Kidney epithelial cell (primary cell): ENCODE results near the gene ARID3A. TPM values are rescaled to one million over a fixed set of nuclear protein-coding genes. Genes with fewer than 3 reads are reported as not detected.

Source experiments
- DNase-seq: peaks from one replicate; pipeline ENCODE4 v3.0.0-alpha.2; 2010; ENCODE audit warnings: low read depth
- H3K27me3 ChIP-seq: 2 replicates; pipeline ENCODE4 v1.6.0; 2011; ENCODE audit warnings: low read length; ENCODE audit not compliant: control insufficient read depth, insufficient read depth
- H3K36me3 ChIP-seq: 2 replicates; pipeline ENCODE4 v1.5.1; 2011; ENCODE audit warnings: low read length; ENCODE audit not compliant: control insufficient read depth, insufficient read depth
- H3K4me3 ChIP-seq: 2 replicates; pipeline ENCODE4 v1.5.1; 2011; ENCODE audit warnings: low read depth, mild to moderate bottlenecking, control low read depth, low read length
- CTCF ChIP-seq: IDR thresholded peaks from 2 replicates; pipeline ENCODE4 v1.5.1; 2011; ENCODE audit warnings: mild to moderate bottlenecking, moderate library complexity, low read length, control low read depth, inconsistent platforms; ENCODE audit not compliant: insufficient read depth, poor library complexity, severe bottlenecking
- total RNA-seq: library from RNA; depleted of rRNA; stranded (reverse); fragments of >200 nt; gene quantifications from 2 replicates; pipeline ENCODE4 v1.2.3, GENCODE V29; 2015

Gene ARID3A
- total RNA-seq, 1 donor from 2014 or later = 27.4 TPM

DNA sequence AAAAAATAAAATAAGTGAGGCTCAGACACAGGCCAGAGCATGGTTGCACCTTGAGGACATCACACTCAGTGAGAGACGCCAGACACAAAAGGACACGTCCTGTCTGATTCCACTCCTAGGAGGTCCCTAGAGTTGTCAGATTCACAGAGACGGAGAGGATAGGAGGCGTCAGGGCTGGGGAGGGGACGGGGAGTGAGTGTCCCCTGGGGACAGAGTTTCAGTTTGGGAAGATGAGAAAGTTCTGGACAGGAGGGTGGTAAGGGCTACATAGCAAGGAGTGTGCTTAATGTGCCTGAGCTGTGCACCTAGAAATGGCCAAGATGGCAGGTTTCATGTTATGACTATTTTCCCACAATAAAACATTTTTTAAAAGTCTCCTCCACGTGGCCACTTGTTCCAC is 72.2 kb downstream of the ARID3A start:
- TF ChIP-seq CTCF = no peak
- no peak for DNase-seq
- no peaks in the 10 kb centered on the region for H3K36me3 ChIP-seq
- H3K27me3 ChIP-seq = peaks cover 58% of the 10 kb centered on the region
- no peak overlapping the region for H3K4me3 ChIP-seq

DNA sequence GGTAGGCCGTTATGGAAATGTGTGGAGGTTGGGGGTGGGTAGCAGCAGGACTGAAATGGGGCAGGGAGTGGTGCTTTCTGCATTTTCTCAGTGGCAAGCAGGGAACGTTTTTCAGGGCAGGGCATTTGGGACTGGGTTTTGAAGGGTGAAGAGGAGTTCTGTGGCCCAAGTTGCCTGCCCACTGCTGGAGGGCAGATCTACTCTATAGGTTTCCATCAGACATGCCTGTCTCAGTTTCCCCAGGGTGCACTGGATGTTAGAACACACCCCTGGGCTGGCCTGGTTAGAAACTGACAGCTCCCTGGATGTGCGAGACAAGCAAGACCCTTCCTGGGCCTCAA is 73.5 kb downstream of the ARID3A start:
- TF ChIP-seq CTCF = no peak
- DNase-seq = no peak
- peaks cover 67% of the 10 kb centered on the region for H3K27me3 ChIP-seq
- H3K36me3 ChIP-seq = no peaks in the 10 kb centered on the region
- no peak overlapping the region for H3K4me3 ChIP-seq

GRCh38 chr19:1000095-1000494 is 74.3 kb downstream of the ARID3A start, which contains the start of gene GRIN3B:
TSS of gene GRIN3B (plus strand) at chr19:1000419. CDS start at chr19:1000438, 19 bp downstream.
- peaks cover 71% of the 10 kb centered on the region for H3K27me3 ChIP-seq
- no peak for DNase-seq
- H3K36me3 ChIP-seq = no peaks in the 10 kb centered on the region
- peak within 1 kb of the TSS; percentile 10 for H3K4me3 ChIP-seq
- TF ChIP-seq CTCF = peak; percentile 60

GRCh38 chr19:1000591-1001537 is 75.0 kb downstream of the ARID3A start:
- peak overlapping the region; percentile 10 for H3K4me3 ChIP-seq
- TF ChIP-seq CTCF = no peak

GRCh38 chr19:1001538-1002166 is 75.8 kb downstream of the ARID3A start:
- peak; percentile 92 for TF ChIP-seq CTCF
- H3K36me3 ChIP-seq = no peaks in the 10 kb centered on the region
- no peak for DNase-seq
- H3K4me3 ChIP-seq = no peak overlapping the region
- peaks cover 60% of the 10 kb centered on the region for H3K27me3 ChIP-seq

More at GRCh38 chr19:1000591-1001537, 75.0 kb downstream of the ARID3A start:
- no peak for DNase-seq
- H3K27me3 ChIP-seq = peaks cover 67% of the 10 kb centered on the region
- H3K36me3 ChIP-seq = no peaks in the 10 kb centered on the region

GRCh38 chr19:1002600-1002999 is 76.8 kb downstream of the ARID3A start:
- no peaks in the 10 kb centered on the region for H3K36me3 ChIP-seq
- H3K4me3 ChIP-seq = no peak overlapping the region
- no peak for DNase-seq
- peaks cover 57% of the 10 kb centered on the region for H3K27me3 ChIP-seq
- TF ChIP-seq CTCF = no peak
